HG03521 (cell line): ENCODE results near the gene REN.

Experiments used
- ATAC-seq: cut with Tn5 transposase; IDR thresholded peaks from one replicate; pipeline ENCODE4 v1.9.1; 2021; ENCODE audit warnings: mild to moderate bottlenecking, moderate library complexity; ENCODE audit not compliant: unreplicated experiment

Gene REN

DNA sequence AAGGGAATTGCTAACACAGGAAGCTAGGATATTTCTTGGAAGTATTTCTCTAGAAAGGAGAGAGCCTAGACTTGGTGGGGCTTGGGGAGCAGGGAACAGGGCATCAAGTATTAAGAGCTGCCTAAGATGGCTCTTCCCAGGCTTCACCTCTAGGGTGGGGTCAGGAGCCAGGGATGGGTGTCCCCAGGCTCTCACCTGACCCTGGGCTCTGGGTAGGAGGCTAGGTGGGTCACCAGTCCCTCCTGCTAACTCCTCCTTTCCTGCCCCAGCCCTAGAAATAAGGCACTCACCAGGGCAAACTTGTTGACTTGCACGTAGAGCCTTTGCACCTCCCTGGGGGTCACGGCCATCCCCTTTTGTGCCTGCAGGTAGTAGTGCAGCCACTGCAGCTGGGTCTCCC, 29.3 kb downstream of the REN start:
- ATAC-seq: no peak

DNA sequence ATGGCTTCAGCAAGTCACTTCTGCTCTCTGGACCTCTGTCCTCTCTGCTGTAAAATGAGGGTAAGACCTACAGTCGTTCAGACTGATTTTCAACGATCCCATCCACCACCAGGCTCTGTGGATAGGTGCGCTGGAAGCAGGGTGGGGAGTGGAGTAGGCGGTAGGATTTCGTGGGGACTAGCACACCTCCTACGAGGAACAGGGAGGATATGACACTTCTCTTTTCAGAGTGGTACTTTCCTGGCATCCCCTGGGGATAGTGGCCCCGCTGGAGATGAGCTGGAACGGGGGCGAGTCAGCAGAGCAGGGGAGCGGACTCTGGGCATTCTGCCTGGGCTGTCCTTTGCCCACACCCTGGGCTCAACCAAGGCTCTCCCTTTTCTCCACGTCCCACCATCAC, 32.0 kb downstream of the REN start:
- ATAC-seq: no peak

DNA sequence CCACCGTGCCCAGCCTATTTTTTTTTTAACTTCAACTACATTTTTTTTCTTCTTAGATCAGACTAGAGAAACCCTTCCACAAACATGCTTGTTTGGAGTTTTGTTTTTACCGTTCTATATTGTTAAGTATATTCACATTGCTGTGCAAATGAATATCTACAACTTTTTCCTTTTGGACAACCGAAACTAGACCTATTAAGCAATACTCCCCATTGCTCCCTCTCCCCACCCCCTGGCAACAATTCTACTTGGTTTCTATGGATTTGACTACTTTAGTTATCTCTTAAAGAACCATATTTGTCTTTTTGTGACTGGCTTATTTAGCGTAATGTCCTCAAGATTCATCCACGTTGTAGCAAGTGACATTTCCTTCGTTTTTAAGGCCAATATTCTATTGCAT, 33.4 kb downstream of the REN start:
- no peak for ATAC-seq

DNA sequence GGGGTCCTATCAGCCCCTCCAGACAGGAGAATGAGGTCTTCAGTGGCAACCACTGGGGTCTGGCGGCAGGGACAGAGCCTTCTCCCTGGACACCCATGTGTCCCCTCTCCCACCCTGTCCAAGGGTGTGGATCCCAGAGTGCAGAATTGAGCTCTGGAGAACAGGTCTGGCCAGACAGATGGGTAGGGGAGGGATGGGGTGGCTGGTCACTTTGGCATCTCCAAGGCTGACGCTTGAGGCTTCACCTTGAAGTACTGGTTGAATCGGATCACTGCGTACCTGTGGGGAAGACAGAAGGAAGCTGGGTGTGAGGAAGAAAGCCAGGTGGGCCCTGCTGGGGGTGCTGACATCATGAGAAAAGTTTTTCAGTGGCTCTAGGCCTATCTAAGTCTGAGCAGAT, 34.2 kb downstream of the REN start:
- no peak for ATAC-seq

DNA sequence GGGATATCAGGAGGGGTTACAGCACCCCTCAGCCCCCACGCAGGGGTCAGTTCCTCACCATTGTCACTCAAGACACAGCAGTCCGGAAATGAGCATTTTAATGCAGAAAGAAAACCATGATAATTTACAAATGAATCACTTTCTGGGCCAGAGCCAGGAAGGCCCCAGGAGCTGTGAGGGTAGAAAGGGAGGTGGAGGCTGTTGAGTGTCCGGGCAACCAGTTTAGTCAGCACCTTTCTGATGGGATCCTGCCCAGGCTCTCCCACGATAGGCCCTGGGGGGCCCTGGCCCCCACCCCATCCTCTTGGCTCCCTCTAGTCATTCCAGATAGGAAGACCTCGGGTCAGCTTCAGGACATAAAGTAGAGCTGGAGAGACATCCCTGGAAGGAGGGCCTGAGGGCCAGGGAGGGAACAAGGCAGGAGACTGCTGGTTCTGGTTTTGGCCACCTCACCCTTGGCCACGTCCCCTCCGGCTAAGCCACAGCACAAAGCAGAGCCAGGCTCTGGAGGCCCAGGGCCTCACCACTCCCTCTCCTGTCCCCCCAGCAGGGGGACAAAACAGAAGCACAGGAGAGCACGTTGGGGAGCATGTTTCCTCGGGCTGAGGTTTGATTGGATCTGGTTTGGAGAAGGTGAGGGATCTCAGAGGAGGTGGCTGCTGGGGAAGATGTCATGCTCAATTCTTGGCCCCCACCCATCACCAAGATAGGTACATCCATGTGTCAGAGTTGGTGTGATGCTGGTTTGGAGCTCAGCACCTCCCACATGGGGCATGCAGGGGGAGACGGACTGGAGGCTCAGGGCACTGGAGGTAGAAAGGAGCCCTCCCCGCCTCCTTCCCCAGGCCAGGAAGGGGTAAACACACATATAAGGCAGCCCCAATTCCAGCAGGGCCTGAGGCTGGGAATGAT, 34.9 kb downstream of the REN start:
- ATAC-seq: no peak

DNA sequence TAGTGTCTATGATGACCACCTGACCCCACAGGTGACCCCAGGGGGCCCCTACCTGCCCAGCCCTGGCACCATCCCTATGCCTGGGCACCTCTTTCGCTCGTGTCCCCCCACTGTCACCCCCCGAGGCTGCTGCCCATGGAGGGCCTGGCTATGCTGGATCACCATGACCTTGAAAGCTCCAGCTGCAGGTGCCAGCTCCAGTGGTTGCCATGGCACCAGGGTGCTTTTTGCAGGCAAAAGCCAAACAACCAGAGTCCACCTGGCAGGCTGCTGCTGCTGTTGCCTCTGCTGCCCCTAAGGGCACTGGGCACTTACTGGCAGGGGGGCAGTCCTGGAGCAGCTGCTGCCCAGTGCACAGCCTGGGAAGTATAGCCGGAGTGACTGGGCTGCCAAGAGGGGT, 36.0 kb downstream of the REN start:
- no peak for ATAC-seq

DNA sequence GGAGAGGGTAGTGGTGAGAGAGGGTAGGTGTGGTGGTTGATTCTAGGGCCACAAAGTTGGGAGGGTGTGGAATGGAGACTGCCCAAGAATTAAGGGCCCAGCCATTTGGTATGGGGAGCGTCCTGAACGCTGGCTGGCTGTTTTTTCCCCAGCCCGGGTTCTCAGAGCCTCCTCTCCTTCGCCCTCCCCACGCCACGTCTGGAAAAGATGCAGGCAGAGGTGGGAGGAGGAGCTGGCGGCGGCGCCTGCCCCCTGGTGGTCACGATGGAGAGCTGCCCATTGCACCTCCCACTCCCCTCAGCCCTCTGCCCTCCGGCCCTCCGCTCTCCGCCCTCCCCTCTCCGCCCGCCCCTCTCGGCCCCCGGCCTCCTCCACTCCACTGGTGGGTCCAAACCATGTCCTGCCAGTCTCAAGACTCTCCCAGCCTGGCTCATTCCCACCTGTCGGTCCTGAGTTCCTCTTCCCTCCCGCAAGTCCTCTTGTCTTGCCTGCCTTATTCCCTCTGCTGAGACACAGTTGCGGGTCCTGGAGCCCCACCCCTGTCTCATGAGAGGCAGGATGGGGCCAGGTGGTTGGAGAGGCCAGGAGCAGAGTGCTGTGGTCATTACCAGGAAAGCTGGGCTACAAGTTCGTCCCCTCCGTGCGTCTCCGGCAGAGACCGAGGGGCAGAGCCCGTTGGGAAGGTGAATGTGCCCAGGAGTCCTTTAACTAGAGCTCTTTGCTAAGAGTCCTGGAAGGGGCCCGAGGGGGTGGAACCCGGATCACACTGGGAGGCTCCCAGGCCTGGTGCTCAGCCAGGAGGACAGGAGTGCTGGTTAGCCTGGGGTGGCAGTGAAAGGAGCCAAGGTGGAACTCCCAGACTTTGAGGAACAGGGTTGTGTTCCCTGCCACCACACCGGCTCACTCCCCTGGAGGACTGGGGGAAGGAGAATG, 36.9 kb downstream of the REN start:
- no peak for ATAC-seq

DNA sequence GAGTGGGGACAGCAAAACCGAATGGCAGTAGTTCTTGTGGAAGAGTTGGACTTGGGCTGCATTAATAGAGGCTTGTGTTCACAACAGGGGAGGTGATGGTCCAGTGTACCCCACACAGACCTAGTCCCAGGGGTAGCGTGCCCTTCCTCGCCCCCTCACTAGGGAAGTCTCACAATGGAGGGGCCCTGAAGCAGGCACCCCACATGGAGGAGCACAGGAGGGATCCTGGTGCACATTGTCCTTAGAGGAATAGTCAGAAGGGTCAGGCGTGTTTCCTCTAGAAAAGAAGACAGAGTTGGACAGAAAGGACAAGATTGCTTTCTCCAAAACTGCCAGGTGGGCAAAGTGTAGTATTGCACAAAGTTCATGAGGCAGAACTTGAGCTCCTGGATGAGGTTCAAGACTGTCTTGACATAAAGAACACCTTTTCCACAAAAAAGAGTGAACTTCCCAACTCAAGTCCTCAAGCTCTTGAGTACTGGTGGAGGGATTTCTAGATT, 37.6 kb downstream of the REN start:
- no peak for ATAC-seq

DNA sequence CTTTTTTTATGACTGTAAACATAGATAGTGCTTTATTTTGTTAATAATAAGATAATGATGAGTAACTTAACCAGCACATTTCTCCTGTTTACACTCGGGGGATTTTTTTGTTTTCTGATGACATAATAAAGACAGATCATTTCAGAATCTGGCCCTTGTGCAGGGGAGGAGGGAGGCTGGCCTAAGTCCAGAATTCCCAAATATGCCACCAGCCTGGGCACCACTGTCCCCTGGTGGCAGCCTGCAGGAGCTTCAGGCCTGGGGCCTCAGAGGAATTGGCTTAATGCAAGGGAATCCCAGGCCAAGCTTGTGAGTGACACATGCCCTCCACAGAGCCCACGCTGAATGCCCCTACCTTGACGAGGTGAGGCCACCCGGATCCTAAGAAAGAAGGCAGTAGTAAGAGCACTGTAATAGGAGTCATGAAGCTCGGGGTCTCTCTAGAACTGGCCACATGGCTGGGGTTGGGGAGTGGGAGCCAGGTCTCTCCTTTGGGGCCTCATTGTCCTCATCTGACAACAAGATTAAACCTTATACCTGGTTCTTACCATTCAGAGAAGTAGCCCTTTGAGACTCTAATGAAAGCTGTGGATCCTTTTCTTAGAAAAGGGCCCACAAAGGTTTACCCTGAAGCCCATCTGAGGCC, 38.4 kb downstream of the REN start:
- no peak for ATAC-seq

DNA sequence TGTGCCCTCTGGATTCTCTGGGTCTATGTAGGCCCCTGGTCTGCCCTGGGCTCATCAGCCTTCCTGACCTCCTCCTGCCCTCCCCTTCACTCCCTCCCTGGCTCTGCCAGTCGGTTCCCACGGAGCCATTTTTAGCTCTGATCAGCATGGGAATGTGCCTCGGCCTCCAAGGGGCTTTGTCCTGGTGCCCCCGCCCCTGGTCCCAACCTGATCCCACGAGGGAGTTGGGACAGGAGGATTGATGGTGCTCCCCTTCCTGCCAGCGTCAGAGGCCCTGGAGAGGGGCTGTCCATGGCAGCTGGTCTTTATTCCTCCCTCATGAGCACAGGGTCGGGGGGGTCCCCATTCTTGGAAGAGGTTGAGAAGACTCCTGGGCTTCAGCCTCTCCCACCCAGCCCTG, 39.2 kb downstream of the REN start:
- no peak for ATAC-seq

DNA sequence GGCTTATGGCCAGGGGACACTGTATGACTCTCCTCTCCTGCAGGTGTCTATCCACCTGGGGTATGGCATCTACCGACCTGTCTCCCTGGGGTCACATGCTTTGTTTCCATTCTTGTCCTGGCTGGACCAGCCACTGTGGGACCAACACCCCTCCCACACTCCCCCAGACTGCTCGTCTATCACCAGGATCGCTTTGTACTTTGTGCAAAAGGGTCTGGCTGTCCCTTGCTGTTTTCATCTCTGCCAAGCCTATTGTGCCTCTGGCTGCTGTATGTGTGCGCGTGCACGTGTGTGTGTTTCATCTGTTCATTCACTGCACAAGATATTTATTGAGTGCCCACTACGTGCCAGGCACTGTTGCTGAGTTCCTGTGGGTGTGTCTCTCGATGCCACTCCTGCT, 39.8 kb downstream of the REN start:
- ATAC-seq: no peak

DNA sequence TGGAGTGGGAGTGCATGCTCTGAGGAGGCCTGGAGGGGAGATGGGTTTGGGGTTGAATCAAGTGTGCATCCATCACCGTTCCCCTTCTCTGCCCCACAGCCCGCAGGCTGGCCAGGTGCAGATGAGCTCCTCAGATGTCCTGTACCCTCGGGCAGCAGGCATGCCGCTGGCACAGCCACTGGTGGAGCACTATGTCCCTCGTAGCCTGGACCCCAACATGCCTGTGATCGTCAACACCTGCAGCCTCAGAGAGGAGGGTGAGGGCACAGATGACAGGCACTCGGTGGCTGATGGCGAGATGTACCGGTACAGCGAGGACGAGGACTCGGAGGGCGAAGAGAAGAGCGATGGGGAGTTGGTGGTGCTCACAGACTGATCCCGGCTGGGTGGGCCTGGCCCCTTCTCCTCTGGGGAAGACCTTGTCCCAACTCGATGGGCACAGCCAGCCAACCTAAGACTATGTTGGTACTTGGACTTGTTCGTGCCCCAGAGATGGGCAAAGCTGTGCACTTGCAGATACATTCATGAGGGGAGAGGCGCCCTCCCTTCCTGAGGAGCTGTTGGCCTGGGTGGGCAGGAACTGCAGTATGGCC, 40.3 kb downstream of the REN start:
- no peak for ATAC-seq

DNA sequence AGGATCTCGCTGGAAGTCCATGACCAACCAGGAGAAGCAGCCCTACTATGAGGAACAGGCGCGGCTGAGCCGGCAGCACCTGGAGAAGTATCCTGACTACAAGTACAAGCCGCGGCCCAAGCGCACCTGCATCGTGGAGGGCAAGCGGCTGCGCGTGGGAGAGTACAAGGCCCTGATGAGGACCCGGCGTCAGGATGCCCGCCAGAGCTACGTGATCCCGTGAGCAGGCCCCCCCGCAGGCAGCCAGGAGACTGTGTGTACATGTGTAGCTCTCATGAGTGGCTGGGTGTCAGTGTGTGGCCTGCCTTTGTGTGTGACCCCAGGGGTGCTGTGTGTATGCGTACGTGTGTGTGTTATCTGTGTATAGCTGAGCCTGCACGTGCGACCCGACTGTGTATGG, 41.5 kb downstream of the REN start:
- ATAC-seq: no peak

DNA sequence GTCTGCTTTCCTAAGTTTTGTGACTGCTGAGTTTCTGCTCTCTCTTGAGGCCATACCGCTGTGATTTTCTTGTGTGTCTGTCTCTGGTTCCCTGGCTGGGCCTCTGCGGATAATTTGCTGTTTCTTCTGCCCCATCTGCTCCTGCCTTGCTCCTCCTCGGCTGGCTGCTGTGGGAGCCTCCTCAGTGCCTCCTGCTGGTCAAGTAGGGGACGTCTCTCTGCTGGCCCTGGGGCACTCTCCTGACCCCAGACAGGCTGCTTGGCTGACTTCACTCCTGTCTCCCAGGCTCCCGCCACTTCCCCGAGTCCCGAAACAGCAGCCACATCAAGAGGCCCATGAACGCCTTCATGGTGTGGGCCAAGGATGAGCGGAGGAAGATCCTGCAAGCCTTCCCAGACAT, 42.8 kb downstream of the REN start:
- no peak for ATAC-seq

DNA sequence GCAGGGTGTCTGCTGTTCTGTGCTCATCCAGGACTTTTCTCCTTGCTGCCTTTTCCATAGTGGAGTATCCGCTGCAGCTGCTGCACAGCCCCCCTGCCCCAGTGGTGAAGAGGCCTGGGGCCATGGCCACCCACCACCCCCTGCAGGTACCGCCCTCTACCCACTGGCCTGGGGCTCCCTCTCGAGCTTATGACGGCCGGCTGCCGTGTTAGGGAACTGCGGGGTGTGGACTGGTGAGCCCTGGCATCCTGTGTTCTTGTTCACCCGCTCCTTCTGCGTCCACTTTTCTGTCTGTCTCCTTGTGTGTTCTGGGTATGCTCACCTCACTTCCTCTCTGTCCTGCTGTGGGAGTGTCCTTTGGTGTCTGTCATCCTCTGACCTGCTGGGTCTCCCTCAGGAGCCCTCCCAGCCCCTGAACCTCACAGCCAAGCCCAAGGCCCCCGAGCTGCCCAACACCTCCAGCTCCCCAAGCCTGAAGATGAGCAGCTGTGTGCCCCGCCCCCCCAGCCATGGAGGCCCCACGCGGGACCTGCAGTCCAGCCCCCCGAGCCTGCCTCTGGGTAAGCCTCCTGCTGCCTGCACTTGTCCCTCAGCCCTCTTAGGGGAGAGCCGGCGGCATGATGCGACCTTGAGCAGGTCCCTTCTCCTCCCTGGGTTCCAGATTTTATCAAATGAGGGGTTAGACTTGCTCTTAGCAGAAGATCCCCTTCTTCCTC, 44.1 kb downstream of the REN start:
- ATAC-seq: no peak

DNA sequence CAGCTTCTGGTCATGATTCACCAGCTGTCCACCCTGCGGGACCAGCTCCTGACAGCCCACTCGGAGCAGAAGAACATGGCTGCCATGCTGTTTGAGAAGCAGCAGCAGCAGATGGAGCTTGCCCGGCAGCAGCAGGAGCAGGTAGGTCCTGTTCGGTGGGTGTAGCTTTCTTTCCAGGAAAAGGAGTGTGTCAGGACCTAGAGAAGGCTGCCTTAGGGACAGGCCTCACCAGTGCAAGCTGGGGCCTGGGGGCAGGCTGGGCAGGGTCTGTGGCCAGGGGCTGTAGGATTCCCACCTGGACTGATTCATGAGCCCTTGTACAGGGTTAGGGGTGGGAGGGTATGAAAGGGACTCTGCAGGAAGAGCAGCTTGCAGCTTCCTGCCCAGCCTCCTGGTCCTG, 49.6 kb downstream of the REN start:
- no peak for ATAC-seq

DNA sequence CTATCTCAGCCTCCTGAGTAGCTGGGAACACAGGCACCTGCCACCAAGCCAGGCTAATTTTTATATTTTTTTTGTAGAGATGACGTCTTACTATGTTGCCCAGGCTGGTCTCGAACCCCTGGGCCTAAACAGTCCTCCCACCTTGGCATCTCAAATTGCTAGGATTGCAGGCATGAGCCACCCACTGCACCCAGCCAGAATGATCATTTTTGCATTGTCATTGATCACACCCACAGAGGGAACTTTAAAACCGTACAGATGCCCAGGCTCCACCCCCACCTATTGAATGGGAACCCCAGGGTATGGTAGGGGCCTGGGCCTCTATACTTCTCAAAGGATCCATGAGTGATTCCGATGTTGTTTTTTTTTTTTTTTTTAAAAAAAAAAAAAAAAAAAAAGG, 51.0 kb downstream of the REN start:
- no peak for ATAC-seq

DNA sequence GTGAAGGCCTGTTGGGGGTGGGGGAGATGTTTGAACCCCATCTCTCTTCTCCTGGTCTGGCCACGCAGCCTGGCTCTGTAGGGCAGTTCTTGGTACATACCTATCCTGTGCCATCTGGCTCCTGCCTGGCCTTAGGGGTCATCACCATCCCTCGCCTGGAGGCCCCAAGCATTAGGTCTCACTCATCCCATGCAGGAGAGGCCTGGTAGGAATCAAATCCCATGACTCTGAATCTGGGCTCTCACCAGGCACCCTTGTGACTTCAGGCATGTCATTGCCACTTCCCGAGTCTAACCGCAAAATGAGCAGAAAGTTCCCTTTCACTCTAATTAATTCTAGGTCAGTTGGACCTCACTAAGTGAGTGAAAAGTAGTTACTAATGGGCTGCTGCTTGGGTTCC, 51.5 kb downstream of the REN start:
- ATAC-seq: no peak

DNA sequence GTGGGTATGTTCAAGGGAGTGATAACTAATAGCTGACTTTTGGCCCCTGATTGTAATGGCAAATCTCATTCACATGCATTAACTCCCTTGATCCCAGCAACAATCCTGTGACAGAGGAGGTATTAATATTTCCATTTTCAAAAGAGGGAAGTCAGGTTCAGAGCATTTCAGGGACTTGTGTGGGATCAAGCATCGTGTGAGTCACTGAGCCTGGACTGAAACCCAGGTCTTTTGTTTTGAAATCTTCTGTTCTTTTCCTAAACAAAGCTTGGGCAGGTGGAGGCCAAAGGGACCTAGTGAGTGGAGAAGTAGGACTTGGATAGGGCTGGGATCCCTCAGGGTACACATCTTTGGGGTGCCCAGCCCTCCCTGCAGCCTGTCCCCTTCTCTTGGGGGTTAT, 52.2 kb downstream of the REN start:
- ATAC-seq: no peak
